ENCODE data around the gene LRRC4B.
A peak's percentile ranks its signal among the peaks of the same experiment; 100 is the strongest.
"Not testable (repeated sequence)": the region's sequence is repeated elsewhere in the genome, so short reads cannot be mapped to it uniquely, and the experiment has no call there.

The LRRC4B gene, protein sequence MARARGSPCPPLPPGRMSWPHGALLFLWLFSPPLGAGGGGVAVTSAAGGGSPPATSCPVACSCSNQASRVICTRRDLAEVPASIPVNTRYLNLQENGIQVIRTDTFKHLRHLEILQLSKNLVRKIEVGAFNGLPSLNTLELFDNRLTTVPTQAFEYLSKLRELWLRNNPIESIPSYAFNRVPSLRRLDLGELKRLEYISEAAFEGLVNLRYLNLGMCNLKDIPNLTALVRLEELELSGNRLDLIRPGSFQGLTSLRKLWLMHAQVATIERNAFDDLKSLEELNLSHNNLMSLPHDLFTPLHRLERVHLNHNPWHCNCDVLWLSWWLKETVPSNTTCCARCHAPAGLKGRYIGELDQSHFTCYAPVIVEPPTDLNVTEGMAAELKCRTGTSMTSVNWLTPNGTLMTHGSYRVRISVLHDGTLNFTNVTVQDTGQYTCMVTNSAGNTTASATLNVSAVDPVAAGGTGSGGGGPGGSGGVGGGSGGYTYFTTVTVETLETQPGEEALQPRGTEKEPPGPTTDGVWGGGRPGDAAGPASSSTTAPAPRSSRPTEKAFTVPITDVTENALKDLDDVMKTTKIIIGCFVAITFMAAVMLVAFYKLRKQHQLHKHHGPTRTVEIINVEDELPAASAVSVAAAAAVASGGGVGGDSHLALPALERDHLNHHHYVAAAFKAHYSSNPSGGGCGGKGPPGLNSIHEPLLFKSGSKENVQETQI

GRCh38 chr19:50567882-50568727, at the start of gene LRRC4B:
Gene LRRC4B (minus strand): TSS chr19:50568435. CDS start chr19:50548838, 19,597 bp downstream.
- DNase-seq: peak; percentile 22

DNA sequence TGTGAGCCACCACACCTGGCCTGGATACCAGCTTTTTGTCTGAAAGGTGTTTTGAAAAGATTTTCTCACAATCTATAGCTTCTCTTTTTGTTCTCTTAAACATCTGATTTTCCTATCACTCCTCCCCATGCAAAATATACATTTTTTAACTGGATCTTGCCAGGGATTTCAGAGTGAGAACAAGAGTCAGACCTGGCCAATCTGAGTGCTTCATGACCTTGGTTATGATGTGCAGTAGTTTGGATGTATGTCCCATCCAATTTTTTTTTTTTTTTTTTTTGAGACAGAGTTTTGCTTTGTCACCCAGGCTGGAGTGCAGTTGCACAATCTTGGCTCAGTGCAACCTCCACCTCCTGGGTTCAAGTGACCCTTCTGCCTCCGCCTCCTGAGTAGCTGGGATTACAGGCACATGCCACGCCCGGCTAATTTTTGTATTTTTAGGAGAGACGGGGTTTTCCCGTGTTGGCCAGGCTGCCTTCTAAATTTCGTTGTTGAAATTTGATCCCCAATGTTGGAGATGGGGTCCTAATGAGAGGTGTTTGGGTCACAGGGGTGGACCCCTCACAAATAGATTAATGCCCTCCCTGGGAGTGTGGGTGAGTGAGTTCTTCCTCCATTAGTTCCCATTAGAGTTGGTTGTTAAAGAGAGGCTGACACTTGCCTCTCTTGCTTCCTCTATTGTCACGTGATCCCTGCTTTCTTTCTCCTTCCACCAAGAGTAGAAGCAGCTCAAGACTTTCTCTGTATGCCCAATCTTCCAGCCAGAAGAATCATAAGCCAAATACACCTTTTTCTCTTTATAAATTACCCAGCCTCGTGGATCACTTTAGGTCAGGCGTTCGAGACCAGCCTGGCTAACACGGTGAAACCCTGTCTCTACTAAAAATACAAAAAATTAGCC, 44.5 kb upstream of the LRRC4B start:
- DNase-seq: not testable (repeated sequence)

DNA sequence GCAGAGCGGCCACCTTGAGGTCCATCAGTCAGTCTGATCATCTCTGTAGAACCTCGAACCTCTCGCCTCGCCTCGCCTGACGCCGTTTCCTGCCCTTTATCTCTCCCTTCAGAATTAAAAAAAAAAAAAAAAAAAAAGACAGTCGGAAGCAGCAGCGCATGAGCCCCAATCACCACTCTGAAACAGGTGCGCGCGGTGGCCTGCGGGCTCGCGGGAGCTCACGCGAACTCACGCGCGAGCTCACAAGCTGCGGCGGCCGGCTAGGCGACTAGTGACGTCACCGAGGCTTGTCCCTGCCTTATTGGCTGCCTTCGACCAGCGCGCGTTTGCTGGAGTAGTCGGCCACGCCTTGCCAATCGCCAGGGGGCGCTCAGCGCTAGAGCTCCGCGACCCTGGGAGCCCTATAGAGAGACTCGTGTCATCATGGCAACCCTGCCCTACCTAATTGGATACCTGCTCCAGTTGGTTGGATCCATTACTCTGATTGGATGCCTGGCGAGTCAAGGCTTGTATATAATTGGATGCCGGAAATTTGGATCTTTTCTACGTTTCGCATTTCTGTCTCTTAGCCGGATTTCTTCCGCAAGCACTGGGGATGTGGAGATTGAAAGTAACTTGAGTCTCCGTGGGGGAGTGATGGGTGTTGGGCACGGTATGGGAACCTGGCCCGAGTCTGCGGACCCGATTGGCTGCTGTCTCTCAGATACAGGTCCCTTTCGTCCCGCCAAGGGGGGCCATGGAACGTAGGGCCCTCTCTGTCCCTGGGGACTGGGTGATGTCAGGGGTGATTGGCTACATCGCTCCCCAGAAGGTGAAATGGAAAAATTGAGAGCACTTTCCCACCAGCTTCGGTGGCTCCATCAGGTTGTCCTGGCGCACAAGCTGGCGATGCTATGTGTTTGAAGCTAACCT, 39.9 kb upstream of the LRRC4B start:
- DNase-seq: no peak

- no peak for DNase-seq
Observed at GRCh38 chr19:50607388-50607787, 39.2 kb upstream of the LRRC4B start.

DNA sequence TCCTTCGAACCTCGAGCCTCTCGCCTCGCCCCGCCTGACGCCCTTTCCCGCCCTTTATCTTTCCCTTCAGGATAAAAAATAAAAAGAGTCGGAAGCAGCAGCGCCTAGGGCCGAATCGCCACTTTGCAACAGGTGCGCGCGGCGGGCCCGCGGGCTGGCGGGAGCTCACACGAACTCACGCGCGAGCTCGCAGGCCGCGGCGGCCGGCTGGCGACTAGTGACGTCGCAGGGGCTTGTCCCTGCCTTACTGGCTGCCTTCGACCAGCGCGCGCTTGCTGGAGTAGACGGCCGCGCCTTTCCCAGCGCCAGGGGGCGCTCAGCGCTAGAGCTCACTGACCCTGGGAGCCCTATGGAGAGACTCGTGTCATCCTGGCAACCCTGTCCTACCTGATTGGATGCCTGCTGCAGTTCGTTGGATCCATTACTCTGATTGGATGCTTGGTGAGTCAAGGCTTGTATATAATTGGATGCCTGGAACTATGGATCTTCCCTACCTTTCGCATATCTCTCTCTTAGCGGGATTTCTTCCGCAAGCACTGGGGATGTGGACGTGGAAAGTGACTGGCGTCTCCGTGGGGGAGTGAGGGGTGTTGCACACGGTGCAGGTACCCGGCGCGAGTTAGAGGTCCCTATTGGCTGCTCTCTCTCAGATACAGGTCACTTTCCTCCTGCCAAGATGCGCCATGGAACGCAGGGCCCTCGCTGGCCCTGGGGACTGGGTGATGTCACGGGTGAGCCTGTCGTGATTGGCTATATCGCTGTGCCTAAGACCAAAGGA, 38.0 kb upstream of the LRRC4B start:
- DNase-seq: not testable (repeated sequence)

DNA sequence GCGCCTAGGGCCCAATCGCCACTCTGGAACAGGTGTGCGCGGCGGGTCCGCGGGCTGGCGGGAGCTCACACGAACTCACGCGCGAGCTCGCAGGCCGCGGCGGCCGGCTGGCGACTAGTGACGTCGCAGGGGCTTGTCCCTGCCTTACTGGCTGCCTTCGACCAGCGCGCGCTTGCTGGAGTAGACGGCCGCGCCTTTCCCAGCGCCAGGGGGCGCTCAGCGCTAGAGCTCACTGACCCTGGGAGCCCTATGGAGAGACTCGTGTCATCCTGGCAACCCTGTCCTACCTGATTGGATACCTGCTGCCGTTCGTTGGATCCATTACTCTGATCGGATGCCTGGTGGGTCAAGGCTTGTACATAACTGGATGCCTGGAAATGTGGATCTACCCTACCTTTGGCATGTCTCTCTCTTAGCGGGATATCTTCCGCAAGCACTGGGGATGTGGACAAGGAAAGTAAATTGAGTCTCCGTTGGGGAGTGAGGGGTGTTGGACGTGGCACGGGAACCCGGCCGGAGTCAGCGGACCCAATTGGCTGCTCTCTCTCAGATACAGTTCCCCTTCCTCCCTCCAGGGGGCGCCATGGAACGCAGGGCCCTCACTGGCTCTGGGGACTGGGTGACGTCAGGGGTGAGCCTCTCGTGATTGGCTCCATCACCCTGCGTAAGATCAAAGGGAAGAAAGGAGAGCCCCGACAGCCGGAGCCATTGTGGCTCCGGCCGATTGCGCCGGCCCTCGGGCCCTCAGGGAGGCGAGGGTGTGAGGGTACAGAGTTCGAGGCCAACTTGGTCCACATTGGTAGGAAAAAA, 36.2 kb upstream of the LRRC4B start:
- DNase-seq: not testable (repeated sequence)

- DNase-seq: no peak
Observed at GRCh38 chr19:50602935-50603334, 34.7 kb upstream of the LRRC4B start.

GRCh38 chr19:50602496-50602895, 34.3 kb upstream of the LRRC4B start:
- no peak for DNase-seq

- DNase-seq: no peak
Observed at GRCh38 chr19:50602089-50602422, 33.8 kb upstream of the LRRC4B start.

DNA sequence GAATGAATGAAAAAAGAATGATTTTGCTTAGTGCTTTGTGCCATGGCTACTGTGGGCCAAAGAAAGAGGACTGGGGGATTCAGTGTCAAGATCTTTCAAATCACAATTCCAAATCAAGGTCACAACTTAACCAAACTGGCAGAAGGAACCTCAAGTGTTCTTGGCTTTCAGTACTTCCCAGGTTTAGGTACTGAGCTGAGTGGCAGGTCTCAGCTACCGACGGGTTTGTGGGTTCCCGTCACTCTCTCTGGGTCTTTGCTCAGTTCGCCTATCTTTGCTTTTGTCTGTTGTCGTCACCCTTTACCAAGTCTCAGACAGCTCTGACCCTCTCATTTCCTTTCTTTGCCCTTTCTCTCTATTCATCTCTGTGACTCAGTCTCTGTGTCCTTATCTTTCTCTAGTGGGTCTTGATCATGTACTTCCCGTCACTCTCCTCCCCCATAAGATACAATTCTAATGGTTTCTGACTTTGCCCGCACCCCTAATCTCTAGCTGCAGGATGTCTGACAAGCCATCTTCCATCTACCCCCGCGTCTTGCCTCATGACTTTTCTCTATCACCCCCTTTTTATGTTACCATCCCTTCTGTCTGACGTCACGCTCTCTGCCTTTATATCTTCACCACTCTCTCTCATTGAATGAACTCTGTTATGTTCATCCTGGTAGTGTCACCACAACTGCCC, 33.3 kb upstream of the LRRC4B start:
- DNase-seq: no peak

DNA sequence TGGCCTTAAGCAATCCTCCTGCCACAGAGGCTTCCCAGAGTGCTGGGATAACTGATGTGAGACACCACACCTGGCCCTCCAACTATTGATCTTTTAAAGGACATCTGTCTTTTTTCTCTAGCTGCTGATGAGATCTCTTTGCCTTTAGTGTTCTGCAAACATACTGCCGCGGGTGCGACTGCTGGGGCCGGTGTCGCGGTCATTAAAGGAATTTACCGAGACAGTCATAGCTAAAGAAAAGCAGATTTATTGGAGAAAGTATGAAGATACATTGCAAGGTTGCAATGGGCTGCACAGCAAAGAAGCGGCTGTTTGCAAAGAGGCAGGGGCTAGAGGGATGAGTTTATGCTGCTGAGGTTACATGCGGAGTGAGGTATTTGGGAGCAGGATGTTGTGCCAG, 31.2 kb upstream of the LRRC4B start:
- DNase-seq: no peak

DNA sequence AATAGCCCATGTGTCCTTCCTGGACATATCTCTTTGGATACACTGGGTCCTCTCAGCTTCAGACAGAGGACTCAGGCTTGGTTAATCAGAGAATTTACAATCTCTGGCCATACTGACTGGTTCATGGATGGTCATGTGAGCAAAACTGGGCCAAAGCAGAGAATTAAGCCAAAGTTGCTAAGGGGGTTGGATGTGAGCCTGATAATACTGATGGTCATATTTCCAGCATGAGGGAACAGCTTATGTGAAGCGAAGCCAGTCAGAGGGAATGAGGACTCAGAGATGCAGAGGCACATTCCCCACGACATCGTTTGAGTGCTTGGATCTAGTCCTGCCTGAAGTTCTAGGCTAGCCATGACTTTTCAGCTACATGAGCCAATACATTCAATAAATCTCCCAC, 22.0 kb upstream of the LRRC4B start:
- no peak for DNase-seq

GRCh38 chr19:50581795-50582660, 13.8 kb upstream of the LRRC4B start:
- not testable (repeated sequence) for DNase-seq

DNA sequence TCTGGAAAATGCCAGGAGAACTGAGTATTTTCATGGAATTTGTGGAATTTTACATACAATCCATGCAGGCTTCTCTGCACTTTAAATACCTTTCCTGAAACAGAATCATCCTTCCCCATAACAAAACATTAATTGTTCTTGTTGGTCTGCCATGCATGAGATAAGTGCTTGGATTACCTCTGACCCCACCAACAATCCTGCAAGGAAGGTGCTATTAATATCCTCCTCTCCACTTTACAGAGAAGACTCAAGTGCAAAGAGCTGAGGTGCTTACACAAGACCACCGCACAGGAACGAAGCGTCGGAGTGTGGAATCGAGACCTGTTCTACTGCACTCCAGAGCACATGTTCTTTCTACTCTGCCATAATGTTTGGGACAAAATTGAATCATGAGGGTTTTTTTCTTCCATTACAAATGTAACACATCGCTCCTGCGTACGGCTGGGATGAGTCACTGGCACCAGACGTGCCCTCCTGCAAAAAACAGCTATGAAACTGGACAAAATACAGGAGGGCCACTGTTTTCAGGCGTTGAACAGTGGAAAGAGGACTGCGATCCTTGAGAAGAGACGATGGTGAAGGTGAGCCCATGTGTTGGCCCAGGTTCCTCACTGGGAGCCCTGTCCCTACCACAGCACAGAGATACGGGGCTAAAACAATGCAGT, 12.9 kb upstream of the LRRC4B start:
- peak; percentile 25 for DNase-seq

GRCh38 chr19:50580240-50580639, 12.0 kb upstream of the LRRC4B start:
- no peak for DNase-seq

DNA sequence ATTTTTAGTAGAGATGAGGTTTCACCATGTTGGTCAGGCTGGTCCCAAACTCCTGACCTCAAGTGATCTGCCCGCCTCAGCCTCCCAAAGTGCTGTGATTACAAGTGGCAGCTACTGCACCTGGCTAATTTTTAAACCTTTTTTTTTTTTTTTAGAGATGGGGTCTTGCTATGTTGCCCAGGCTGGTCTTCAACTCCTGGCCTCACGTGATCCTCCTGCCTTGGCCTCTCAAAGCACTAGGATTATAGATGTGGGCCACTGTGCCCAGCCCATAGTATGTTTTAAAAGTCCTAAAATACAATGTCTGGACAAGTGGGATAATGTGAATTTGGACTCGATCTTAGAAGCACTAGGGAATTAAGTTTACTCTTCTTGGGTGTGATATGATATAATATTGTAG, 8.5 kb upstream of the LRRC4B start:
- DNase-seq: not testable (repeated sequence)

- no peak for DNase-seq
Observed at GRCh38 chr19:50573741-50574461, 5.7 kb upstream of the LRRC4B start.

All from DMS79 treated with DMSO at 0.1 percent for 48 hours (cell line).